EL (cell line): Measurements from ENCODE around the gene TBC1D22A.
"Not testable (repeated sequence)": the region's sequence is repeated elsewhere in the genome, so short reads cannot be mapped to it uniquely, and the experiment has no call there.

Experiments
- DNase-seq: peaks from one replicate; pipeline ENCODE4 v3.0.0-alpha.2; 2016

The TBC1D22A gene

DNA sequence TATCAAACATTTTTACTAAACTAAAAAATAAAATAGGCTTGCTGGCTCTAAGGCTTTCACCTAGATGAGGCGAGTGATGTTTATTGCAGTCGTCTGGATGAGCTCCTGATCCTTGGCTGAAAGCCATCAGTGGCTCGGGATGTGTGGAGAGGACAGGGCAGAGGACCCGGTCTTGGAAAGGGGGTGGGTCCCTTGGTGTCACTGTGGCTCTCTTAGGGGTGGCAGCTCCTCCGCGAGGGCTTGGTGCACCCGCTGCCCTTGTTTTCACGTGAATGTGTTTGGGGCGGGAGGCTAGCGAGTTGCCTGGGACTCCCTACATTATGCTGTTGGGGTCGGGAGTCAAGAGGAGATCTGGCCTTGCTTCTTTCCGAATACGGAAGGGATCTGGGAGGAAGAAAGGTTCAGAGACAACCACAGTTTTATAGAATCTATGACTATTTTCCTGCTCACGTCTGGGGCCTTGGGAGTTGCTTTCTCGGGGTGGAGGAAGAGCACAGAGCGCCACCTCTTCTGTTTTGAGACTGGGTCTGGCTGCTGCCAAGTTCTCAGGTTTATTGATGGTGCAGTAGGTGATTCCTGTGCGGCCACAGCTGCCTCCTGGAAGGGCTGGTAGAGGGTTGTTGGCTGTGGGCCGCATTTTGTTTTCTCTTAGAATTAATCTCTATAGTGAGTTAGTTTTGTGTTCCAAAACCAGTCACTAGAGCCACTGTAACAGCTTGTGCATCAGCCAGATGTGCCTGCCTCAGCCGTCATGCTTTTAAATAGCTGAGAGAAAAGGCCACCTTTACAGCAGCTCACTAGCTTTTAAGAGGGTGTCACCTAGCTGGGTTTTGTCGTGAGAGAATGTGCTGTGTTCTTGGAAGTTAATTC lies 12.8 kb downstream of the TBC1D22A start:
- no peak for DNase-seq

DNA sequence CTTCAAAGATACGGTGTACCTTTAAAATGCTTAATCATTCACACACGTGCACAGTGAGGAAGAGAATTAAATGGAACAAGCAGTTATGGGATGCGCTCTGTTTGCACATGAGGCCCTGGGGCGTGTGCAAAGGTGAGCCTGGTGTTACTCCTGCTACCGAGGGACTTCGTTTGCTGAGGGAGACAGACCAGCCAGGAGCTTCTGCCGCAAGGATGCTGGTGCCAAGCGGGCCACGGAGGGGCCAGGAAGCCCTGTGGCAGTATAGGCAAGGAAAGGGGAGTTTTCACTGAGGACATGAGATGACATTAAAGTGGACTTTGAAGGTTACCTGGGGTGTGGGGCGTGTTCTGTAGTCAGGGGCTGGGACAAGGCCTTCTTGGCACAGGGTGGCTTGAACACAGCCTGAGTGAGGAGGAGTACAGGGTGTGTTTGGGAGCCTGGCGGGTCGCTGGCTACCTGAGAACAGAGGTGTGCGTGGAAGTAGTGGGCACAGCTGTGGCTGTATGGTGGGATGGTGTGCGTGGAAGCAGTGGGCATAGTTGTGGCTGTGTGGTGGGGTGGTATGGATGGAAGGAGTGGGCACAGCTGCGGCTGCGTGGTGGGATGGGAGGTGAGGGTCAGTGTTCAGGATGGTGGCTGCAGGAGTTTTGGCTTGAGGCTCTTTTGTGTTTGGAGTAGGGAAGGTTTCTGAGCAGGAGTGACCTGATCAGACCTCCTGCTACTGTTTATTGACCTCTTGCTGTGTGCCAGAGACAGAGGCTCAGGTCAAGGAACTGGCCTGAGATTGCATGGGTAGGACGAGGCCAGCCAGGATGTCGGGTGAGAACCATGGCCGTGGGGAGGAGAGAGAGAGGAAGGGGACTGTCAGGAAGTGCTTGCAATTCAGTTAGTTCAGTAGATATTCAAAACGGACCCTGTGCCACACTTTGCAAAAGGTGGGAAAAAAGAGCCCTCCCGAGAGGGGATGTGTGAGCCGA lies 13.7 kb downstream of the TBC1D22A start:
- no peak for DNase-seq

DNA sequence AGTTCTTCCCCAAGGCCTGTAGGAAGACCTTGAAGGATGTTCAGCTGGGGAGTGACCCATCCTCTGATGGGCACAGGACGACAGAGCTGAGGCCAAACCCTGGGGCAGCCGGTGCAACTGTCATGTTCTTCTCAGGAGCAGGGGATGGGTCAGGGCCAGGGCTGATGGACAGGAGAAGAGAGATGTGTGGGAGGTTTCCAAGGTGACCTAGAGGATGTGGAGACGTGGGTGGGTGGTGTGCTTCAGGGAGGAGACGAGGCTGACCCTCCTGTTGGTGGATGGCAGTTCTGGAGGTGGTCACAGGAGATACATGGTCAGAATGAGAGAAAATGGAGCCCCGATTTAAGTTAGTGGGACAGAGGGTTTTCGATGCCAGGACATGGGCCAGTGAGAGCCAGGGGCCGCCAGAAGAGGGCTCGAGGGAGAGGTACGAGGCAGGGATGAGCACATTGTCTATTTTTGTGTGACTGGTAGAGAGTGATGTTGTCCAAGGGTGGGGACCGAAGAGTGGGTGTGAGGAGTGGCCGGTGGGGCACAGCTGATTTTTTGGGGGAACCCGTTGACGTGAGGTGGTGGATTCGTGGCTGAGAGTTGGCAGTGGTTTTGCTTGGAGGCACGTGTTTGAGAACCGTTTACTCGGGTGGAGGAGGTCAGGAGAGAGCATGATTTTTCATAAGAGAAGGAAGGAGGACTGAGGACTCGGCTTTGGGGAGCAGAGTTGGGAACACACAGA lies 14.6 kb downstream of the TBC1D22A start:
- DNase-seq: no peak

DNA sequence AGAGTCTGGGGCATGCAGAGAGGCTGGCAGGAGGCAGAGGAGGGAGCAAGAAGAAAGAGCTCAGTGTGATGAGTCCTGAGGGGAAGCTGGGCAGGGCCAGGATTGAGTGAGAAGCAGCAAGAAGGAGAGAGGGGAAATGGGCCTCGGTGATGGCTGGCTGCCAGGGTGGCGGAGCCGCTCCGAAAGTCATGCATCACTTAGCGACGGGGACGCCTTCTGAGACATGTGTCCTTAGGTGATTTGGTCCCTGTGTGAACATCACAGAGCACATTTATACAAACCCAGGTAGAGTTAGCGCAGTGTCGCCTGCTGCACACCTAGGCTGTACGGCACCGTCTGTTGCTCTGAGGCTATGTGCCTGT lies 15.1 kb downstream of the TBC1D22A start:
- no peak for DNase-seq

DNA sequence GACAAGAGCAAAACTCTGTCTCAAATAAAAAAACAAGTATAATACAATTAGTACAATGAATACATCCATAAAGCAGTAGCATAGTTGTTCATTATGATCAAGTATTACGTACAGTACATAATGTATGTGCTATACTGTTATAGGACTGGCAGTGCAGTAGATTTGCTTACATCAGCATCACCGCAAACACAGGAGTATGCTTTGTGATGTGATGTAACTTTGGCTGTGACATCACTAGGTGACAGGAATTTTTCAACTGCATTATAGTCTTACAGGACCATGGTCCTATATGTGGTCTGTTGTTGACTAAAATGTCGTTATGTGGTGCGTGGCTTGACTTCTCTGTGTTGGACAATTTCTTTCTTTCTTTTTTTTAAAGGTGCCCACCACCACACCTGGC lies 16.6 kb downstream of the TBC1D22A start:
- no peak for DNase-seq

DNA sequence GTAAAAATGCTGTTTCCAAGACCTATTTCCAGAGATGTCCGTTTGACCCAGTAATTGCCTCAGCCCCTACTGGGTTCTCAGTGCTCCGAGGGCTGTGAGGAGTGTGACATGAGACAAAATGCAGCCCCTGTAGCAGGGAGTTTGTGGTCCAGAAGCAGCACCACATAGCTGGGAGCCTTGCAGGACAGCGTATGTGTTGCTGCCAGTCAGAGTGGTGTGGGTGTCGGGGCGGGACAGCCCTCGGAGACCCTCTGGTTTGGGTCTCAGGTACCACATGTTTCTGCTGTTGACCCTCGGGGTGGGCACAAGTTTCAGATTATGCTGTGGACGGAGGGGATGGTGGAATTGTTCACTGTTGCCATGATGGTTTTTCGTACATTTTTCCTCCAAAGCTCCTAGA lies 17.2 kb downstream of the TBC1D22A start:
- no peak for DNase-seq

DNA sequence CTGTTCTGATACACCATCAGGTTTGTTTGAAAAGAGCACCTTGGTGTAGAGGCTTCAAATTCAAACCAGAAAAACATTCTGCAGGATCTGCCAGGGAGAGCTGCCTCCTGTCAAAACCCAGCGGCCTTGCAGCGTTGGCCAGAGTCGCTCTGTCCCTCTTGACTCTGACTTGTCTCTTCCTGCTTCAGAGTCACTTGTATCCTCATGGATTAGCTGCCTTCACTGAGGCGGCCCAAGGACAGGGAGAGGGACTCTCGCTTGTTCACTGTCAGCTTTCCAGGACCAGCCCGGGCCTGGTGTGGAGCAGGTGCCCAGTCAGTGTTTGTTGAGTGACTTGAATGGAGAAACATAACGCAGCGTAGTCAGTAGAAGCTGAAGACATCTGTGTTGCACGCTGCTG lies 18.0 kb downstream of the TBC1D22A start:
- no peak for DNase-seq

DNA sequence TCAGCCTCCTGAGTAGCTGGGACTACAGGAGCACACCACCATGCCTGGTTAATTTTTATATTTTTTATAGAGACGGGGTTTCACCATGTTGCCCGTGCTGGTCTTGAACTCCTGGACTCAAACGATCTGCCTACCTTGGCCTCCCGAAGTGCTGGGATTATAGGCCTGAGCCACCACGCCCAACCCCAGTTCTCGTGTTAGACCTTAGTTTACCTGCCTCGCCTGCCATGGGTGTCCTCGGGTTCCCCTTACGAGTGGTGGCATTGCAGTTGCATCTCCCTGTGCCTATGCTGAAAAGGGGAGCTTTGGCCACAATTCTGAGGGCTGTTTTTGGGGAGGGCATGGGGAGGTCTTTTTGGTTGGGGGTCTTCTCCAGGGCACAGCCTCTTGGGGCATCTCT lies 18.8 kb downstream of the TBC1D22A start:
- no peak for DNase-seq

DNA sequence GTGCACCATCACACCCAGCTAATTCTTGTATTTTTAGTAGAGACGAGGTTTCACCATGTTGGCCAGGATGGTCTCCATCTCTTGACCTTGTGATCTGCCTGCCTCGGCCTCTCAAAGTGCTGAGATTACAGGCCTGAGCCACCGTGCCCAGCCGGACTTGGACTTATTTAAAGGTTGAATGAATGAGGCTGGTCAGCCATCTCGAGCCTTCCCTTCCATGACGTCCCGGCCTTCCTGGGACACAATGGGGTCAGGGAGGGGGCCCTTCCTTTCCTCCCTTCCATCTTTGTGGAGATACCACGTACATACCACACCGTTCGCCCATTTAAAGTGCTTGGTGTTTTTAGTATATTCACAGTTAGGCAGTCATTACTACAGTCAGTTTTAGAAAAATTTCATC lies 19.8 kb downstream of the TBC1D22A start:
- not testable (repeated sequence) for DNase-seq

DNA sequence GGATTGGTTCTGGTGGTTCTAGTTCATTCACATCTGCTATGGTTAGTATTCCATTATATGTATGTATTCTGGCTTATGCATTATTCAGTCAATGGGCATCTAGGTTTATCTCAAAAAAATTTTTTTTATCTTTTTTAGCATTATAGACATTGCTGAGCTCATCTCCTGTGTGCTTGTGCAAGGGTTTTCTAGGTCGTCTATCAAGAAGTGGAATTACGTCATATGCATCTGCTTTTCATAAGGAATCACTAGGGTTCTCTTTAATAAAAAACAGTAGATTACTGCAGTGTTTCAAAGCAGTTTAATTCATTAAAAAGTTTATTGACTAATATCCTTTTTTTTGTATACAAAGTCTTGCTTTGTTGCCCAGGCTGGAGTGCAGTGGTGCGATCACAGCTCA lies 21.3 kb downstream of the TBC1D22A start:
- DNase-seq: no peak

DNA sequence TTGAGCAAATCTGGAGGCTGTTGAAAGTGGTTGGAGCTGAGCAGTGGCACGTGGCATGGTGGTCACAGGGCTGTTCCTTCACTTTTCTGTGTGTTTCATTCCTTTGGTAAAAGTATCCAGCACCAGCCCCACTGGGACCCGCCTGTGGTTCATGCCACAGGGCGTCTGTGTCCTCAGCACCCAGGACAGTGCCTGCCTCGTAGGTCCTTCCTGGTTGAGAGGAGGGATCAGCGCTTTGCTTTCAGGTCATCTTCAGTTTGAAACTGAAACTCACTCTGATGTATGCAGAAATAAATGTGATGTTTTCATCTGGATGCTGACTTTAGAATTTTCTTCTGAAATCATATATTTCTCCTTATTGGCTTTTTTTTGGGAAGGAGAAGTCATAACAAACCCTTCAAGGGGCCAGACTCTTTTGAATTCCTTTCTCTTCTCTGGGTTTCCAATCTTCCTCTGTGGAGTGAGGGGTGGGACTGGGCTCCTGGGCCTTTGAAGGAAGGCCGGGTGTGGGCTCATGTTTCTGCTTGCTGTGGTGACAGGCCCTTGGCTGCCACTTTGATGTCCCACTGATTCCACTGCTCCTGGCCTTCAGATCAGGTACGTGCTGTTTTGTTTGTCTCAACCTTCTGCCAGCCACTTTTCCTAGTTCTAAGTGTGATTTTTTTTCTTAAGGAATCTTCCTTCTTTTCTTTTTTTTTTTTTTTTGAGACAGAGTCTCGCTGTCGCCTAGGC lies 26.2 kb downstream of the TBC1D22A start:
- no peak for DNase-seq

DNA sequence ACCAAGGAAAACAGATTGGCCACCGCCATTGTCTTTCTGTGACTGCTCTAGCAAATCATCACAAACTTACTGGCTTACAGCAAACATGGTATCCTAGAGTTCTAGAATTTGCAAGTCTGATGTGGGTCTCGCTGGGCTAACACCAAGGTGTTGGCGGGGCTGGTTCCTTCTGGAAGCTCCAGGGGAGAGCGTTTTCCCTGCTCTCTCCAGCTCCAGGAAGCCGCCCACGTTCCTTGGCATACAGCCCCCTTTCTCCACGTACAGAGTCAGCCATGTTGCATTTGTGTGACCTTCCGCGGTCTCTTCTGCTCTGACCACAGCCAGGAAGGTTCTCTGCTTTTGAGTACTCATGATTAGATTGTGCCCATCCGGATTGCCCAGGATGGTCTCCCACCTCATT lies 27.5 kb downstream of the TBC1D22A start:
- DNase-seq: no peak

DNA sequence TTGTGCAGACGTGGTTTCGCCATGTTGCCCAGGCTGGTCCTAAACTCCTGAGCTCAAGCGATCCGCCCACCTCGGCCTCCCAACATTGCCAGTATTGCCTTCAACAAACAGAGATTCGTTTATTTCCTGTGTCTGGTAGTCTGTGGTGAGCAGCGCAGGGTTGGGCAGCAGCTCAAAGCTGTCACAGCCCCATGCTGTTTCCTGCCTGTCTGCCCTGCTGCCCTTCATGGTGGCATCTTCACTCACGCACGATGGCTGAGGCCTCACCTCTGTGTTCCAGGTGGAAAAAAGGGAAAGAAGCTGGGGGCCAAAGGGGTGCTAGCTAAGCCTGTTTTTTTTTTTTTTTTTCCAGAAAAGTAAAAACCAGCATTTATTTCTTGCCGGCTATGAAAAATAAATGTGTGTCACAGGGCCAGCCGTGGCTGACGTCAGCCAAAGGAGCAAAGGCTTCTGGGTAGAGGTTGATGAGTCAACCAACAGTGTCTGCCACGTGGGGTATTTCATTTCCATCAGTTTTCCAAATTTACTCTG lies 28.8 kb downstream of the TBC1D22A start:
- DNase-seq: peak; percentile 56

DNA sequence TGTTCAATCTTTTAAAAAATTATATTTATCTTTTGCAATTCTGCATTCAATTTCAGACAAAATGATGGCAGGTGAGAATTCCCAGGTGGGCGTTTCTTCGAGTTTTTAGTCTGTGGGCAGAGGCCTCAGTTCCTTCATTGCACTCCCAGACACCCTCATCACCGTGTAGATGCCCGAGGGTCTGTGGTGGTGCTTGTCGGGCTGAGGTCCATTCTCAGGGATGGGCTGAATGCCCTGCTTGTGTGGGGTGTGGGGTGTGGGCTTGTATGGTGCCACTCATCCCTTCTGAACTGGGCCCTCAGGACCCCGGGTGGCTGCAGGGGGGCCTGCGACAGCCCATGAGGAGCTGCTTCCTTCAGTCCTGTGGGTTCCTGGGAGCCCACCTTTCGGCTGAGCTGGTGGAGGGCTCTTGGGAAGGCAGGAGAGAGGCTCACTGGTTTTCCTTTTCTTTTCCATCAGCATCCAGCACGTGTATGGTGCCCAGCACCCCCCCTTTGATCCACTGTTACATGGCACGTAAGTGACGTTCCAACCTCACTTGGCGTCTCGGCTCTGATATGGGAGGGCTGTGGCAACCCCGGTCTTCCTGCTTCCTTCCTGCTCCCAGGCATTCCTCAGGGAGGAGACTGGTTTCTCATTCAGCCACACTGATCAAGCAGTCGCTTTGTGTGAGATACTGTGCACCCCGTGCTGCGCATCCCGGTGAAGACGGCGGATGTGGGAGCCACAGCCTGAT lies 29.8 kb downstream of the TBC1D22A start:
- no peak for DNase-seq

DNA sequence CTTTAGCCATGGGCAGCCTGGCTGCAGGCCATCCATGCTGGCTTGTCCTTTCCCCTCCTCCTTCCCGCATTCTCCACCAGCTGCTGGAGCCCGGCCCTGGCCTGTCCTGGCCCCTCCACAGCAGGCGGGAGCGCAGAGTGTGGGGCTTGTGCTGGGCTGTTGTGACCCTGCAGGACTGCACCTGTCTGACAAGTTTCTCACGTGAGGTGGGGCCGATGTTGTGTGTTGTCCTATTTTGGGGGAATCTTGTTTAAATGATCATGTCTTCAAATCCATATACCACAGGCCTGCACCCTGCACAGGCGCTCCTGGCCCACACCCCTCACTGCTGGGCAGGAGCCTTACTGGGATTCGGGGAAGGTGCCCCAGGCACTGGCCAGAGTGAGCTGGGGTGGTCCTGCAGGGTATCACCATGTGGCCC lies 30.4 kb downstream of the TBC1D22A start:
- DNase-seq: no peak

DNA sequence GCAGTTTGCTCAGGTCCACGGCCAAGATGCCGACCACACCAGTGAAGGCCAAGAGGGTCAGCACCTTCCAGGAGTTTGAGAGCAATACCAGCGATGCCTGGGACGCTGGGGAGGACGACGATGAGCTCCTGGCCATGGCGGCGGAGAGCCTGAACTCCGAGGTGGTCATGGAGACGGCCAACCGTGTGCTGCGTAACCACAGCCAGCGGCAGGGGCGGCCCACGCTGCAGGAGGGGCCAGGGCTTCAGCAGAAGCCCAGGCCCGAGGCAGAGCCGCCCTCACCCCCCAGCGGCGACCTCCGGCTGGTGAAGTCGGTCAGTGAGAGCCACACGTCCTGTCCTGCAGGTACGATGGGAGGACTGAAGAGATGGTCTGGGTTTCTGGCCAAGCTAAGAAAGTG lies 31.0 kb downstream of the TBC1D22A start:
- no peak for DNase-seq

DNA sequence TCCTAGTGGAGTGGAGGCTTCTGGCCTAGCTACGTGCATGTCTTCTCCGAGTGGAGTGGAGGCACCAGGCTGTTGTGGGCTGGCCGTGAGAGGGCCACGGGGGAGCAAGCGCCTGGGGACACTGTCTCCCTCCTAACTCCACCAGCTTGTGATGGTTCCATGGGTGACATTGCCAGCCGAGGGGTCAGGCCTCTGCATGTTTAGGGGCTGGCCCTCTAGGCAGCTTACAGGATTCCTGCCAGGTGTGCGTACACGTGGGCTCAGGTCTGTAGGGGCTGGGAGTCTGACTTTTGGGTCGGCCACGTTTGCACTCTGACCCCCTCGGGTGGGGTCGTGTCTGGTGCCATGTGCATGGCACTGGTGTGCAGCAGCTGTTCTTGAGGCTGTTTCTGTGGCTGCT lies 31.6 kb downstream of the TBC1D22A start:
- DNase-seq: no peak

DNA sequence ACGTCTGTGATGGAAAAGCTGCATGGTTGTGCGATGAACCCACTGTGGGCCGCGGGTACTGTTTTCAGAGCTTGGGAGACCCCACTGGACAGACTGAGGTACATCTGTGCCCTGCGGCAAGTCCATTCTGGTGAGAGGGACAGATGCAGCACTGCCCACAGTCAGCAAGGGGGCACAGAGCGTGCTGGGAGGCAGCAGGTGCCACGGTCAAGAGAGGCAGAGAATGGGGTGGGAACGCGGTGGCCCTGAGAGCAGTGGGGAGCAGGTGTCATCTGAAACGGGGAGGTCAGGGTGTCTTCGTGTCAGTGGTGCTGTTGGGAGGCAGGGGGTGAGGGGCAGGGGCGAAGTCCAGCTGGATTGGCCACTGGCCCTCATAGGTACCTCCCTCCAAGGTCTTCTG lies 32.0 kb downstream of the TBC1D22A start:
- no peak for DNase-seq

DNA sequence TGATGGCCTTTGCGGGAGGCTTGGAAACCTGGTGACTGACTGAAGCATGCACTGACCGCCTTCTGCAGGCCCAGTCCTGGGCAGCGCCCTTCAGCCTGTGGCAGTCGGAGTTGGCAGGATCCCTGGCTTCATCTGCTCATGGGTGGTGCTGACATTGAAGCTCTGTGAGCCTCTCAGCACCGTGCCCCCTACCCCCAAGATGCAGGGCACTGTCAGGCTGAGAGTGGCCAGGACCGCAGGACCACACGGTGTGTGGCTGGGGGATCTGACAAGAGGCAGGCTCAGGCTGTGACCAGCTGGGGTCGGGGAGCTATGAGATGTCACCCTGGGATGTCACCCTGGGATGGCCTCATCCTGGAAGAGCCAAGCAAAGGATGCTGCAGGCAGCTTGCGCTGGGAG lies 32.7 kb downstream of the TBC1D22A start:
- DNase-seq: no peak

DNA sequence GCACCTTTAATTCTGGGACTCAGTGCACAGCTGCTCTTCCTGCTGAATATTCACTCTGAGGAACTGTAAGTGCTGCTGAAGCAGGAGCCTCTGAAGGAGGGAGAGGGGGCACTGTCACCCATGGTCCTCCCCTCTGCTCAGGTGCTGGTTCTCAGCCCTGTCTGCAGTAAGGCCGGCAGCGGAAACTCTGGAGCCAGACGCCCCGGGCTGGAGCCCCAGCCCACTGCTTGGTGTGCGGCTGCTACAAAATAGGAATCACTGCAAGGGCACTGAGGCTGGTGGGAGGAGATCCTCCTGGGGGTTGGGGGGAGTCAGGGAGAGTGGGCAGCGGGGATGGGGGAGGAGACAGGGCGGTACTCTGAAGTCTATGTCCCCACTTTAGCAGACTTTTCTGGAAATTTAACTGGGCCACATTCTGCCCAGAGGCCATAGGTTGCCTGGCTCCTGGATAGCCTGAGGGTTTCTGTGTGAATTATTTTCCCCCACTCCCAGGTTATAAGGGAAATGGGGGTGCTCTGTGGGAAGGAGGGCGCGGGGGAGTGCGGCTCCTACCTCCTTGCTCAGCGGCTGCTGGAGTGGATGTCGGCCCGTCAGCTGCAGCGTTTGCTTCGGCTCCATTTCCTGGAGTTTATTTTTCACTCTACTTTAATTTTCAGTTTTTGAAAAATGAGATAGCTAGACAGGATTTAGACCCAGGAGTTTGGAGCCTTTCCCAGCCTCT lies 33.6 kb downstream of the TBC1D22A start:
- no peak for DNase-seq
